ENCODE data around the gene DNALI1.
A peak's percentile ranks its signal among the peaks of the same experiment; 100 is the strongest.

Gene DNALI1

GRCh38 chr1:37540036-37540785, 16.5 kb upstream of the DNALI1 start:
- CTCF ChIA-PET = interaction anchor here (5.9 kb wide), 1 partner anchor 25 kb away, joined by 22 read pairs; the partner anchor contains the start of gene MEAF6
- POLR2A ChIA-PET = no interaction called here
- no peak overlapping the region for H3K4me3 ChIP-seq (ENCODE audit: low read depth, low read length)
- no peak for DNase-seq (ENCODE audit: low read depth, low spot score)
- no peak for TF ChIP-seq CTCF (IDR thresholded peaks at IDR 0.05; ENCODE audit: insufficient read depth, low read length, missing control alignments)

GRCh38 chr1:37544530-37544929, 12.2 kb upstream of the DNALI1 start:
- ChIA-PET POLR2A (no interaction called here), CTCF (interaction anchor here (0.9 to 1.6 kb wide), 2 partner anchors 30 to 90 kb away, joined by 3 to 4 read pairs; partner anchors contain the start of gene MEAF6)
- no peak overlapping the region for H3K4me3 ChIP-seq (ENCODE audit: low read depth, low read length)
- no peak for TF ChIP-seq CTCF (IDR thresholded peaks at IDR 0.05; ENCODE audit: insufficient read depth, low read length, missing control alignments)
- no peak for DNase-seq (ENCODE audit: low read depth, low spot score)

DNA sequence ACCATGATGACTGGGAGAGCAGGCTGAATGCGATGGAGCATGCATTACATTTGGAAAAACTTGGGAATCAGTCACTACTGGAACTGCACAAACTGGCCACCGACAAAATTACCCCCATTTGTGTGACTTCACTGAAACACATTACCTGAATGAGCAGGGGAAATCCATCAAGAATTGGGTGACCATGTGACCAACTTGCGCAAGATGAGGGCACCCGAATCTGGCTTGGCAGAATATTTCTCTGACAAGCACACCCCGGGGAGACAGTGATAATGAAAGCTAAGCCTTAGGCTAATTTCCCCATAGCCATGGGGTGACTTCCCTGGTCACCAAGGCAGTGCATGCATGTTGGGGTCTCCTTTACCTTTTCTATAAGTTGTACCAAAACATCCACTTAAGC, 11.7 kb upstream of the DNALI1 start:
- TF ChIP-seq CTCF (IDR thresholded peaks at IDR 0.05; ENCODE audit: insufficient read depth, low read length, missing control alignments) = no peak
- DNase-seq (ENCODE audit: low read depth, low spot score) = no peak
- POLR2A ChIA-PET = no interaction called here
- H3K4me3 ChIP-seq (ENCODE audit: low read depth, low read length) = no peak overlapping the region
- CTCF ChIA-PET = interaction anchor here (0.9 kb wide), 1 partner anchor 30 kb away, joined by 3 read pairs; the partner anchor contains the start of gene MEAF6

- no peak overlapping the region for H3K4me3 ChIP-seq (ENCODE audit: low read depth, low read length)
- POLR2A ChIA-PET = no interaction called here
- DNase-seq (ENCODE audit: low read depth, low spot score) = no peak
- TF ChIP-seq CTCF (IDR thresholded peaks at IDR 0.05; ENCODE audit: insufficient read depth, low read length, missing control alignments) = no peak
- CTCF ChIA-PET = interaction anchor here (1.3 to 5.0 kb wide), 3 partner anchors 11 to 134 kb away, joined by 3 to 21 read pairs (median 3); partner anchors contain the start of gene MEAF6
These were observed 7.4 kb upstream of the DNALI1 start for GRCh38 chr1:37549341-37549740.

- CTCF ChIA-PET = interaction anchor here (0.9 to 1.0 kb wide), 2 partner anchors 9 to 128 kb away, joined by 3 to 4 read pairs; no protein-coding TSS in a partner anchor
- TF ChIP-seq CTCF (IDR thresholded peaks at IDR 0.05; ENCODE audit: insufficient read depth, low read length, missing control alignments) = no peak
- POLR2A ChIA-PET = interaction anchor here (0.6 to 1.4 kb wide), 2 partner anchors 11 to 137 kb away, joined by 4 read pairs; a partner anchor contains a TSS
- DNase-seq (ENCODE audit: low read depth, low spot score) = no peak
- peak overlapping the region; percentile 99 for H3K4me3 ChIP-seq (ENCODE audit: low read depth, low read length)
These were observed 3.2 kb upstream of the DNALI1 start for GRCh38 chr1:37553598-37553926.
